DMS79 (cell line): ENCODE measurements around the gene IFFO2.

Source experiments
- DNase-seq: peaks from one replicate; lab custom pipeline; 2025; lab: John Stamatoyannopoulos, UW

IFFO2 gene

DNA sequence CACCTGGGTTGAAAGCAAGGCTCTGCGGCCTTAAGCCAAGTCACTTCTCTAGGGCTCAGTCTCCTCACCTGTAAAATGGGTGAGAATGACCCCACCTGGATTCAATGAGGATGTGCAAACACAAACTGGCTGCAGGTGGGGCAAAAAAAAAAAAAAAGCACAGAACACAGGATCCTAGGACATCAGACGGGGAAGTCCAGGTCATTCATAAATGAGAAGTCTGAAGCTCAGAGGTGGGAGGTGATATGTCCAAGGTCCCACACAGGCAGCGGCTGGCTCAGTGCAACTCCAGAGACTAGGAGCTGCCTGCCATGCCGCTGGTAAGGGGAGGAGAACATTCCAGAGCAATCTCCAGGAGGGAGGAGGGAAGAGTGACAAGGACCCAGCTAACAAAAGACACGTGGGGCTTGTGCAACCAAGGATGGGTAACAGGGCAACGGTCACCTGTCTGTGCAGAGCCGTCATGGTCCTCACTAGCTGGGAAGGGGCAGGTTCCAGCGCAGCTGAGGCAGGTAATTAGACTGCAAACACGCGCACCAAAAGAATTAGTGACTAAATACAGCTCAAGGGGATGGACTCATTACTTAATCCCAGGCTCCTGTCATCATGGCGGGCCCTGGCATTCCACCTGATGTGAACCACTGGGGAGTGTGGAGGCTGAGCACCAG is 19.5 kb downstream of the IFFO2 start:
- no peak for DNase-seq

DNA sequence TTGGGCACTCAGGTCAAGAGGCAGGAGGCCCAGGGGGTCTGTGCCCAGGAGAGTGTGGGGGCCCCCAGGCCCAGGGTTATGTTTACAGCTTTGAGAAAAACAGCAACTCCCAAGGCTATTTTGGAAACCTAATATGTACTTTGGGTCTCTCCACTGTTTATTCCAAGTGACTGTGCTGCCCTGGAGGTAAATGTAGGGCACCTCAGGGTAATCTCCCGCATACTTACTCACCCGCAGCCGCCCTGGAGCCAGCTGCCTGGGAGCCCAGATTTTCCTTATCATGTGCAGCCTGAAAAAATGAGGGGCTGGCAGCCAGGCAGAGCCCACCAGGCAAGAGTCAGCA is 20.0 kb downstream of the IFFO2 start:
- DNase-seq = no peak

GRCh38 chr1:18934205-18935000 is 22.1 kb downstream of the IFFO2 start:
- DNase-seq = no peak

GRCh38 chr1:18932879-18933278 is 23.6 kb downstream of the IFFO2 start:
- DNase-seq = no peak

GRCh38 chr1:18932387-18932786 is 24.1 kb downstream of the IFFO2 start:
- no peak for DNase-seq

- DNase-seq = no peak
Measured at GRCh38 chr1:18931730-18932129, 24.7 kb downstream of the IFFO2 start.

DNA sequence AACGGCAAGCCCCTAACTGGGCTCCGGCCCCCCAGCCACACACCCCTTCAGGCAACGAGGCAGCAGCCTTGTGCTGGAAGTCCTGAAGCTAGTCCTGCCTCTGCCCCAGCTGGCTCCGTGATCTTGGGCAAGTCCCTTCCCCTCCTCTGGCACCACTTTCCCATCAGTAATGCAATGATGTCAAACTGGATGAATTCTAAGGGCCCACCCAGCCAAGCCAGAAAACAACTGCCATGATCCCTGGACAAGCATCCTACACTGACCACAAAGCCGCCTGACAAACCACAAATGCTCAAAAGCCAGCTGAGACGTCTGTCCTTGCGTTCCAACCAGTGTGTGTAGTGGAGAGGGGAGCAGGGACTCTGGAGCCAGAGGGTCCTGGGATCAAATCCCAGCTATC is 26.8 kb downstream of the IFFO2 start:
- DNase-seq = no peak

- no peak for DNase-seq
Measured at GRCh38 chr1:18928985-18929384, 27.5 kb downstream of the IFFO2 start.

GRCh38 chr1:18928406-18928805 is 28.1 kb downstream of the IFFO2 start:
- DNase-seq = no peak

DNA sequence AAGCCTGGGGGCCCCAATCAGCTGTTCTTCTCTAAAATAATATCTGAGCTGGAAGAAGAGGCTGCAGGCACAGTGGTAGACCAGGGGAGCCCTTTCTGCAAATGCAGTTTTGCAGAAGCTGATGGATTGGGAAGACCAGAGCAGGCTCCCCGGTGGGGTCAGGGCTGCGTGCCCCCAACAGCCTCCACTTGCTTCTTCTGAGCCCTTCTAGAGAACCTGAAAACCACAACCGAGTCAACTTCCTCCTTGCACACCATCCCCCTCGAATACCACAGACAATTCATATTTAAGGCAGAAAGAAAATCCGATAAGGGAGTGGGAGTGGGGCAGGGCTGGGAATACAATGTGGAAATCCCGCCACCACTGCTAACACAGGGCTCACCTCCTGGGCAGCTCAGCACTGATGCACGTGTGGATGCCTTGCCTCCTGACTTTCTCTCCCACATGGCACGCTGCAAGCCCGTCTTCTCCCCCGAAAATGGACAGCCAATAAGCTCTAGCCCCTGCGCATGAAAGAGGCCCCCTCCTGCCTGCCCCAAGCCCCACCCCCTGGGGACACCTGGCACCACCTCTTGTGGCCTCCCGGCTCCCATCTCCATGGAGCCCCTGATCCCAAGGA is 28.7 kb downstream of the IFFO2 start:
- no peak for DNase-seq

- DNase-seq = no peak
Measured at GRCh38 chr1:18927082-18927653, 29.3 kb downstream of the IFFO2 start.

GRCh38 chr1:18926315-18927081 is 30.0 kb downstream of the IFFO2 start:
- DNase-seq = no peak

DNA sequence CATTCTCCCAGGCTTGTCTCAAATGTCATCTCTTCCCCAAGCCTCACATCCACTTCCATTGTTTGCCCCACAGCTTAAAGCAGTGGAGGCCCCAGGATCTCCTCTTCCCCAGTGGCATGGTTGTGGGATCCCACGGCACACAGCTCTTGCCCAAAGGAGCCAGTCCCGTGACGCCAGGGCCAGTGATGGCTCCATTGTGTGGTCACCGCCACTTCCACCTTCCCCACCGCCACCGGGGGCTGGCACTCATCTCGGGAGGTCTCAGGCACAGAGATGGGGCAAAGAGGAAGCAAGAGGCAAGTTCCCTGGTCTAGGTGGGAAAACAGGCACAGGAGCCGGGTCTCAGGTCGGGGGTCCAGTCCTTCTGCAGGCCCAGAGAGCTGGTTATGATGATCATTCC is 31.2 kb downstream of the IFFO2 start:
- DNase-seq = no peak

DNA sequence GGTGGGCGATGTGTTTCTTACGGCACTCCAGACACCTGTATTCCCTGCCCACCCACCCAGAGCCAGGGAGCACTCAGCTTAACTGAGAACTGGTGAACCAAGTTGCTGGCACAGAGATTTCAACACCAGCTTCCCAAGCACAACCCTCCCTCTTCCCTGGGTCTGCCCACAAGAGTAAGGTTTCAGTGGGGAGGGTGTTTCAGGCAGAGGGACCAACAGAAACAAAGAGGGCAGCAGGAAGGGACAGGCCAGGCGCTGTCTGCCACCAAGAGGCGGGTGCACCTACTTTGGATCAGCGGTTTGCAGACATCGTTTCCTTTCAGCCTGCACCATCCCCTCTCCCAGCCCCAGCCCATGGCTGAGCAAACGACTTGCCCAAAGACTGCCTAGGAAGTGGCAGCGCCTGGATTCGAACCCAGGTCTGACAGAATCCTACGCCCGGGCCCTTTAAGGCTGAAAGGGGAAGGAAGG is 32.2 kb downstream of the IFFO2 start:
- peak; percentile 91 for DNase-seq

DNA sequence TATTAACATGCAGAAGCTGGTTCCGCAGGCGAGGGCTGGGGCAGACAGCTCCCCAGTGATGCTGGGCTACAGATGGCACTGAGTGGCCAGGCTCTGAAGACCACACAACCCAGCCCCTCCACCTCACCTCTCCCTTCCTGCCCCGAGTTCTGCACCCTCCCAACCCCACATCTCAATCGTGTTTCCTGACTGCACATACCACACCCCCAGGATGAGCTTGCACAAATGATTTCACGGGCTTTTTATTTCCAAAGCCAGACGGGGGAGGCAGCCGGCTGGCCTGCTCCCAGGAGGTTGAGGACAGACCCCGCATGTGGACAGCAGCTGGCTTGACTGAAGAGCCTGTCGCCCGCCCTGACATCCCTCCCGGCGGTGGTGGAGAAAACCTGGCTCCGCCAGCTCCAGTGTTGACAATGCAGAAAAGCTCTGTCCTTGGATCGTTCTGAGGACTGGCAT is 32.7 kb downstream of the IFFO2 start:
- peak; percentile 91 for DNase-seq

DNA sequence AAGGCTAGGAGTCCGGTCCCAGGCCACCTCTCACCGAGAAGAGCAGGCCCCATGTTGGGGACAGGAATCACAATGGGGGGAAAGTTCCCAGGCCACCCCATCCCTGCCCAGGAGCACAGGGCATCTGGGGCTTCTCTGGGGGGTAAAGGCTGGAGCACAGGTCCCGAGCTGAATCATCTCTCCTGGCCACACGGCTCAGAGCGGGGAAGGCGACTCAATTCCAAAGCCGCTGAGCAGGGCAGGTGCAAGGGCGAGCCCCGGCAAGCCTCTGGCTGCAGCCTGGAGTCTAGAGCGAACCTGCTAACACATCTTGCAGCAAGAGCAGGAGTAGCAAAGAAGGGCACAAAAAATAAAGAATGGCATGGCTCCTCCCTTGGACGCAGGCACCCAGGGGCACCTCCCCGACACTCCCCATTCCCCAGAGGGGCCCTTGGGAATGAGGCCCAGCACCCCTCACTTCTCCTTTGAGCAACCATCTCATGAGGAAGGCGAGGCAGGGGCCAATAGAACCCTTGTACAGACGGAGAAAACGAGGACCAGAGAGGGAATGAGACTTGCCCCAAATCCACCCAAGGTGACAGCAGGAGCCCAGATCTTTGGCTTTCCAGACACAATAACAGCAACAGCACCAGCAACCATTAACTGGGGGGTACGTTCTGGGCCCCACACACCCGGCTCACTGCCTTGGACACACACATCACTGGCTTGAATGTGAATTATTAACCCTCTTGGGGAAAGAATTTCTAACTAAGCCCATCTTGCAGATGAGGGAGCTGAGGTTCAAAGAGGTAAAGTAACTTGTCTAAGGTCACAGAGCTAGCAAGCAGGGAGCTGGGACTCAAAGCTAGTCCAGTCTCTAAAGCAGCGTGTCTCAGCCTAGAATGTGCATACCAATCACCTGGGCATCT is 33.4 kb downstream of the IFFO2 start:
- DNase-seq = peak; percentile 38

DNA sequence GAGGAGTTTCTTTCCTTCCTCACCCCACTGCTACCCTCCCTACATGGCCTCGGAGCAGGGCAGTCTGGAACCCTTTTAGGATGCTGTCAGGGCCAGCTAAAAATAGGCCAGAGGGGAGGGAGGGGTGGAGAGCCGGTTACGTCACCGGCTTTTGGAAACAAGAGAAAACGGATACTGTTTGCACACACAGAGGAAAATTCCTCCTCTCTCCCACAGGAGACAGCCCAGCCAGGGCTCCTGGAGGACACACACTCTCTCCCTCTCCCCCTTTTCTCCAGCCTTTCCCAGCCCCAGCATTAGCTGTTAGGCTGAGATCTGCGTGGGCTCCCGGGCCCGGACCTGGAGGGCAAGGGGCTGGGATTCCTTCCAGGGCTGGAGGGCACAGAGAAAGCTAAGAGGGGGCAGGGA is 34.2 kb downstream of the IFFO2 start:
- peak; percentile 15 for DNase-seq

DNA sequence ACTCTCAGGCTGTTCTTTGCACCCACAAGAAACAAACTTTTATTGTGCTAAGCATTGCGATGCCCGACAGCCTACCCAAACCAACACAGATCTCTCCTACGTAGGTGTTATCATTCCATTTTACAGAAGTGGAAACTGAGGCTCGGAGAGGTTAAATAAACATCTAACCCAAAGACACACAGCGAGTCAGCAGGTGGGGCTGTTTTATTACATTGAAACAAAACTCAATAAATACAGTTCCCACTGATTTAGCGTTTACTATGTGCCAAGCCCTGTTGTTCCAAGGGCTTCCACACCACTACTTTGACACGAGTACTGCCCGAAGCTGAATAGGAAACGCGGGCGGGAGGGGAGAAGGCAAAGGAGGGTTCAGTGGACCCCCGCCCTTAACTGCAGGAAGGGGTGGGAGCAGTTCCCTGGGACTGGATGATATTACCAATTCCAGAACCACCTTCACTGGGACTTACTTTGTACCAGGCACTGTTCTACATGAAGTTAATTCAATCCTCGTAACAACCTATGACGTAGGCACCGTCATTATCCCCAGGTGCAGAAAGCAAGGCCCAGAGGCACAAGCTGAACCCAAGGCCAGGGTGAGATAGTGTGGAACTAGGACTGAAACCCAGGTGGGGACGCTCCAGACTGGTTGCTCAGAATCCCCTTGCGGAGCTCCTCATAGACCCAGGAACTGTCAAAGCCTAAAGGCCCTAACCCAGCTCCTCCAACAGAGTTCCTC is 34.8 kb downstream of the IFFO2 start:
- no peak for DNase-seq

DNA sequence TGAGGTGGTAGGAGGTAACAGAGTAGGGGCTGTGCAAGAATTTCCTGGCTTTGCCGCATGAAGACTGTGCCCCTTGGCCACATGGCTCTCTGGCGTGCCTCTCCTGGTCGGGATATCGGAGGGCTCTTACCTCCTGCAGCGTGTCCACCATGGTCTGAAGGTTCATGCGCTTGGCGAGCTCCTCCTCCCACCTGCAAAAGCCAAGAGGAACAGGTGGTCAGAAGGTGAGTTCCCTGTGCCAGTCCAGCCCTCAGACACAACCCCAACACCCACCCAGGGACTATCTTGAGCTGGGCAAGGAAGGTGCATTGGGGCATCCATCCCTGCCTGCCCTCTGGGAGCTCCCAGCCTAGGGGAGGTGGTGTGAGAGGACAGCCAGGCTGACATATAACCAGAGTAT is 35.5 kb downstream of the IFFO2 start:
- no peak for DNase-seq

GRCh38 chr1:18919956-18920355 is 36.5 kb downstream of the IFFO2 start:
- DNase-seq = no peak
